Activated CD4-positive, alpha-beta T cell treated with anti-CD3 and anti-CD28 coated beads, Interleukin-2, amount 50 U/mL, for 16 hours (primary cell): ENCODE measurements around the gene SCYGR1.
A peak's percentile ranks its signal among the peaks of the same experiment; 100 is the strongest.
"Not testable (repeated sequence)": the region's sequence is repeated elsewhere in the genome, so short reads cannot be mapped to it uniquely, and the experiment has no call there.

ENCODE experiments used
- DNase-seq: peaks from one replicate; pipeline ENCODE4 v3.0.0-alpha.2; 2020

Gene SCYGR1

GRCh38 chr2:227402321-227402720 is 14.6 kb upstream of the SCYGR1 start:
- no peak for DNase-seq

DNA sequence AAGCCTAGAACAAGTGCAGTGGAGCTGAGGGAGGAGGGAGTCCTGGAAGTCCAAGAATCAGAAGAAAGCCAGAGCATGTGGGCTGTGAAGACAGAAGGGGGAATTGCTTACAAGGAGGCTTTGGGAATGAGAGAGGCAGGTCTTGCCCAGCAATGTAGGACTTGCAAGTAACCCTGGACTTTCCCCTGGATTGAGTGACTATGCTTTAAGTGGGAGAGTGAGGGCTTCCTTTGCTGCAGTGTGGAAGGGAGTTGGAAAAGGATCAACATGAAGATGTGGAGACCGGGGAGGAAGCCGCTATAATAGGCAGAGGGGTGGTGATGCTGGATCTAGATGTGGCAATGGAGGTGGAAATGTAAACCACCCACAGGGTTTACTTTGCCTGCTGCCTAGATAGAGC is 13.8 kb upstream of the SCYGR1 start:
- DNase-seq = no peak

- DNase-seq = no peak
These were observed 11.2 kb upstream of the SCYGR1 start for GRCh38 chr2:227398684-227399670.

DNA sequence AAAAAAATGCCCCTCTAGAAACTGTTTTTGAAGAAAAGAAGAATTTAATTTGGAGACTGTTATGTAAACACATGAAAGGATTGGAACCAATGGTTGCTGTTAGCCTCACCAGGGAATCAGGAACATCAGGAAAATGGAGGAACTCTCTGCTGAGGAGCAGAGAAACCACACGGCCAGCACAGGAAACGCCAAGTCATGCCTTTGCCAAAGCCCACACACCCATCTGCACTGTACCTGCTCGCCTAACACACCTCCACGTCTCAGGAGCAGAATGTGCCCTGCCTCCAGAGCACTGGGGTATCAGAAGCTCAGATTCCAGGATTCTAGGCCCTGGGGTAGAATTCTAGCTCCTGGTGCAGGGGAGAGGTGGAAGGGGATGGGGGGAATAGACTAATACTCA is 9.8 kb upstream of the SCYGR1 start:
- DNase-seq = no peak

- no peak for DNase-seq
These were observed 7.8 kb upstream of the SCYGR1 start for GRCh38 chr2:227395556-227395955.

GRCh38 chr2:227394401-227394800 is 6.7 kb upstream of the SCYGR1 start:
- no peak for DNase-seq

DNA sequence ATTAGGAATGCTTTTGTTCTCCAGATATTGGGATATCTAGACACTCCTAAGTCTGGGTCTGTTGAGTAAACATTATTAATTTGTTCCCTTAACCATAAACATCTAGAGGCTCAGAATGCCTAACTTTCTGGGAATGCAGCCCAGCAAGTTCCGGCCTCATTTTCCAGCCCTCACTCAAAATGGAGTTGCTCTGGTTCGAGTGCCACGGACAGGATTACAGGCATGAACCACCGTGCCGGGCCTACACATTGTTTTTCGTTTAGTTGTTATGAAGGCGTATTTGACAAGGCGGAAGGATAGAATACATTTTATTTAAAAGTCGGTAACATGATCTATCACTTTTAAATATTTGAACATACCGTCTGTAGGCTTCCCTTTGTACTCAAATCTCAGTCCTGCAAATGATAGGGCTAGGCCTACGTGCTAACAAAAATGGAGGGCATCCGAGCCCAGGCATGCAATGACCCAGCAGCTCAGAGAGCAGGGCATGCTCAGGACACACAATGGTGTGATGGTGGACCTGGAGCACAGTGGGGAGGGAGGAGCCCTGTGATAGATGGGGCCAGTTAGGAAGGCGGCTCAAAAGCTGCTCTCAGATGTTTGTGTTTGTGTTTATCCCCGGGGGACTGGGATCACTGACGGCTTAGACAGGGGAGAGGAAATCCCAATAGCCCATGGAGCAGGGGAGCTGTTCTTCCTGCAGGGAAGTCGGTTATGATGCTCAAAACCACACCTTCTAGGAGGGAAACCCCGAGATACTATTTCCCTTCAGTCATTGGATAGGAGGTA is 2.9 kb upstream of the SCYGR1 start:
- no peak for DNase-seq

DNA sequence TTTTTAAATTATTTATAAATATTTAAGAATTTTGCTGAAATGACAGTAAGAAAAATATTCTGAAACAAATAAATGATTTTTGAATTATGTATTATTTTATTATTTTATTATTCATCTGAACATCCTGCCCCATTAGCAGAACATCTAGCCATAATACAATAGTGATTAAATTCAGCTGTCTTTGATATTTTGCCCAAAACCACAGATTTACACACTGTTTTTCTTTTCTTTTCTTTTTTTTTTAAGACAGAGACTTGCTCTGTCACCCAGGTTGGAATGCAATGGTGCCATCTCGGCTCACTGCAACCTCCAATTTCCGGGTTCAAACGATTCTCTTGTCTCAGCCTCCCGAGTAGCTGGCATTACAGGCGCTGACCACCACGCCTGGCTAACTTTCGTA is 1.9 kb upstream of the SCYGR1 start:
- DNase-seq = no peak

- DNase-seq = no peak
These were observed 1.5 kb upstream of the SCYGR1 start for GRCh38 chr2:227389231-227389630.

DNA sequence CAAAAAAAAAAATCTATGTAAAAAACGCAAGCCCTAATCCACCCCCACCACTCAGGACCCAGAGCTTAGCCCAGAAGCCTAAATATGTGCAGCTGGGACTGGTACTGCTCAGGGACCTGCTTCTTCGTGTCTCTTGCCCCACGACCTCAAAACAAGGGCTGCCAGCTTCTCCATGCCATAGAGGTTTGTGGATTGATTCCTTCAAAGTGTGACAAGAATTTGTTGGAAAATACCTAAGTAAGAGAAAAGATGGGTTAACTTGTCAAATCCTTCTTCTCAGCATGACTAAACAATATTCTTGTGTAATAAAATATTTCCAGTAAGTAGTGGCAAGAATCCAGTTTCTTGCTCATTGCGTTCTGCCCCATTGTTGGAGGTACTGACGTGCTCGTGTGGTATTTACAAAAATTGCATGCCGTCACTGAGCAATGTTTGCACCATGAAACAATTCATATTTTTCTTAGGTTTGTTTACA is 825 bp upstream of the SCYGR1 start:
- no peak for DNase-seq

GRCh38 chr2:227386630-227387029 is 1.1 kb downstream of the SCYGR1 start:
- no peak for DNase-seq

GRCh38 chr2:227383686-227384085 is 4.1 kb downstream of the SCYGR1 start:
- DNase-seq = no peak

DNA sequence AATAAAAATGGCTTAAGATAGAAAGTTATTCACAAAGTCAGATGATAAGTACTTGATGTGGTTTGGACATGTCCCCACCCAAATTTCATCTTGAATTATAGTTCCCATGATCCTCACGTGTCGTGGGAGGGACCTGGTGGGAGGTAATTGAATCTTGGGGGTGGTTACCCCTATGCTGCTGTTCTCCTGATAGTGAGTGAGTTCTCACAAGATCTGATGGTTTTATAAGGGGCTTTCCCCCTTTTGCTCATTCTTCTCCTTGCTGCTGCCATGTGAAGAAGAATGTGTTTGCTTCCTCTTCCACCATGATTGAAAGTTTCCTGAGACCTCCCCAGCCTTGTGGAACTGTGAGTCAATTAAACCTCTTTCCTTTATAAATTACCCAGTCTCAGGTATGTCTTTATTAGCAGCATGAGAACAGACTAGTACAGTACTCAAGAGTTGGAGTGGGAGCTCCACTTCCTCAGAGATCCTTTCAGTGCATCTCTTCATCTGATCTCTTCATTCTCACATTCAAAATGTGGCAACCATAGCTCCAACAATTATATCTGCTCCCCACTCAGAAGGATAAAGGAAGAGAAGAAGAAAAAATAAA is 5.4 kb downstream of the SCYGR1 start:
- not testable (repeated sequence) for DNase-seq

GRCh38 chr2:227379095-227379494 is 8.7 kb downstream of the SCYGR1 start, which contains the start of gene TM4SF20:
Gene TM4SF20, minus strand, starts transcription at chr2:227379306. Its CDS starts 38 bp downstream, at chr2:227379268.
- DNase-seq = no peak

- DNase-seq = no peak
These were observed 9.4 kb downstream of the SCYGR1 start for GRCh38 chr2:227378371-227378782.

DNA sequence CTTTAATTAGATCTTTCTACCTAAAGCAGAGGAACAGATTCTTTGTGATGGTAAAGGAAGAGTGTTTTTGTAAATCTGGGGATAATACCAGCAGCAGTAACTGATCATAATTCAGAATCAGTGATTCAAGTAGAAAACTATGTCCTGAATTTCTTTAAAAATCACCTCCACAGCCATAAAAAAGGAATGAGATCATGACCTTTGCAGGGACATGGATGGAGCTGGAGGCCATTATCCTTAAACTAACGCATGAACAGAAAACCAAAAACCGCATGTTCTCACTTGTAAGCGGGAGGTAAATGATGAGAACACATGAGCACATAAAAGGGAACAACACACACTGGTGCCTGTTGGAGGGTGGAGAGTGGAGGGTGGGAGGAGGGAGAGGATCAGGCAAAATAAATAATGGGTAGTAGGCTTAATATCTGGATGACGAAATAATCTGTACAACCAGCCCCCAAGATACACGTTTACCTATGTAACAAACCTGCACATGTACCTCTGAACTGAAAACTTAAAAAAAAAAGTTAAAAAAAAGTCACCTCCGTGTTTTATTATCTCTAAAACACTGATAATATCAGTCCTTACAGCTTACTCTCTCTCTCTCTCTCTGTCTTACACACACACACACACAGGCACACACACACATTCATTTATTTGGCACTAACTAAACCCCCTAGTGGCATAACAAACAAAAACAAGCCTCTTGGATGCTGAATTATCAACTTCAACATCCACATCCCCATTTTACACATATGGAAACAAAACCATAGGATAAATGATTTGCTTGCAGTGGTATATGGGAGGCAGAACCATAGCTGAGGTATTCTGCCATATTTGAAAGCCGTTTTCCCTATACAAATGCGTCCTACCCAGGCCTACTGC is 10.0 kb downstream of the SCYGR1 start:
- no peak for DNase-seq

DNA sequence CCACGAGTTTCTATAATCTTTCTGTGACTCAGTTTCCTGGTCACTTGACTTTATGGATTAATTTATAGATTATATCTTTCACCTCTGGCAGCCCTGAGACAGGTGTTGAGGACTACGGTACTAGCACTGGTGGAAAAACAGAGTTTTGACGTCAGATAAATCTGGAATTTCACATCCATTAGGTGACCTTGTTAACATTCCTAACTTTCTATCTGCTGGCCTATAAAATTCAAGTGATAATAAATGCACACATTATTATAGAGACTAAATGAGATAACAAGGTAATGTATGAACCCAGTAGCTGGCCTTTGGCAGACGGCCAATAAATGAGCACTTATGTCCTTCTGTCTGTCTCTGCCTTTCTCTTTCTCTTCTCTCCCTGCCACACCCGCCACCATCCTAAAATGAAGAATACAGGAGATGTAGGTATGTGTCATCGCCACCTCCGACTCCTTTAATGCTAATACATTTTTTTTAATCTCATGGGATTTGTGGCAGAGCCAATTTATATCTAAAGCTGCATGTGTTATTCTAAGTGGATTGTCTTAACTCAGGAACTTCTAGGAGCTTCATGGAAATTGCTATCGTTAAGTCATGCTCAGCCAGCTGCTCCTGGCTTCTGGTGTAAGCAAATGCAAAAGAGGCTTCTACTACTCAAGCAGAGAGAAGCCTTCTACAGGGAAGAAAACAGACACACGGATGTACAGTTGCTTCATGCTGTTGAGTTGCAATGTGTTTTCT is 10.9 kb downstream of the SCYGR1 start:
- no peak for DNase-seq

DNA sequence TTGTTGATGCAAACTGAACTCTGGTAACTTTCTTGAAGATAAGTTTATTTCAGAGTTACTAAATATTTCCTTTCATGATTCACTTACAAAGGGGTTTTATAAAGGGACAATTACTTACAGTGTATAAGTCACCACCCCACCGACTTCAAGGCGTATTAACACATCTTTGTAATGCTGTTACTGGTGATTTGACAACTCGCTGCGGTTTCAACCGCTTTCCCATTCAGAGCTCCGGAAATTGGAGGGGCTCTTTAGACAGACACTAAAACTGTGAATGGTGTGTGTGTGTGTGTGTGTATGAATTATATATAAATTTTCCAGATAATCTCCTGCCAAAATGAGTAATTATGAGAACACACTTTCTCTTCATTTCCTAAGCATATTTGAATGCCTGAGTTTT is 13.6 kb downstream of the SCYGR1 start:
- peak; percentile 75 for DNase-seq

DNA sequence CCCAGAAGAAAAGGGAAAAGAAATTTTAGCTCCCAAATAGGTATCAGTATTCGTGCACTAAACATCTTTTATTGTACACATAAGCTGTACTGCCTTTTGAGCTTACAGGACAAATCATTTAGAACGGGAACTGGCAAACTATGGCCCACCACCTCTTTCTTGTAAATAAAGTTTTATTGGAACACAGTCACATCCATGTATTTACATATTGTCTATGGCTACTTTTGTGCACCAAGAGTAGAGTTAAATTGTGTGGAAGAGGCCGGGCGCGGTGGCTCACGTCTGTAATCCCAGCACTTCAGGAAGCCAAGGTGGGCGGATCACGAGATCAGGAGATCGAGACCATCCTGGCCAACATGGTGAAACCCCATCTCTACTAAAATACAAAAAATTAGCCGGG is 14.4 kb downstream of the SCYGR1 start:
- DNase-seq = no peak

- DNase-seq = peak; percentile 16
These were observed 16.9 kb downstream of the SCYGR1 start for GRCh38 chr2:227370791-227371312.

GRCh38 chr2:227370092-227370491 is 17.7 kb downstream of the SCYGR1 start:
- DNase-seq = no peak
